ENCODE data around the gene TBC1D9.

Gene TBC1D9

GRCh38 chr4:140628016-140628415, 128.2 kb downstream of the TBC1D9 start:
- Mint-ChIP-seq H3K27ac (no peak overlapping the region), H3K4me1 (ENCODE audit: low read depth) (no peaks in the 10 kb centered on the region), H3K27me3 (peaks cover 2% of the 10 kb centered on the region), H3K4me3 (no peak overlapping the region), H3K36me3 (ENCODE audit: low read depth) (no peaks in the 10 kb centered on the region), H3K9me3 (no peaks in the 10 kb centered on the region)
- DNase-seq = no peak

GRCh38 chr4:140626661-140627376, 129.4 kb downstream of the TBC1D9 start:
- no peaks in the 10 kb centered on the region for H3K36me3 Mint-ChIP-seq (ENCODE audit: low read depth)
- no peaks in the 10 kb centered on the region for H3K4me1 Mint-ChIP-seq (ENCODE audit: low read depth)
- H3K27ac Mint-ChIP-seq = no peak overlapping the region
- H3K9me3 Mint-ChIP-seq = no peaks in the 10 kb centered on the region
- no peaks in the 10 kb centered on the region for H3K27me3 Mint-ChIP-seq
- DNase-seq = no peak
- H3K4me3 Mint-ChIP-seq = no peak overlapping the region

DNA sequence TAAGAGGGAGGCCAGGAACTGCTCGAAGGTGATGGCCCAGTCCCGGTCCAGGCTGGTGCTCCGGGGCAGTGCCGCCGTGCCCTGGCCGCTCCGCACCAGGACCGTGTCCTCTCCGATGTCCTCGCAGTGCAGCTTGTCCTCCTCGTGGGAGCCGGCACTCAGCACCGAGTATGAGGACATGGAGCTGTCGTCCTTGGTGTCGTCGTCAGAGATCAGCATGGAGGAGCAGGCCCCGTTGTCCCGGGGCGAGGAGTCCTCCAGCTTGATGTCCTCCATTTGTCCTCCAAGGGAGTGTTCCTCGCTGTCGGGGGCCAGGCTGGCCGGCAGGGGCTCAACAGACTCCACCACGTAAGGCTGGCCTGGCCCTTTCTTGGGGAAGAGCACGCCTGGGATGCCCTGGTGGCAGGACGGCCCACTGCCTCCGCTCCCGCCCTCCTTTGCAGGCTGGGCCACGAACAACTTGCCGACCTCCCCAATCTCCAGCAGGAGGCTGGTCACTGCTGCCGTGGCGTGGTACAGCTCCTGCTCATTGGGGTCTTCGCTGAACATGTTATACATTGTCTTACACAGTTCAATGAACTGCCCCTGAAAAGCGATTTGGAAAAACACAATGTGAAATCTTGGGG, 133.7 kb downstream of the TBC1D9 start:
- H3K4me1 Mint-ChIP-seq (ENCODE audit: low read depth) = no peaks in the 10 kb centered on the region
- DNase-seq = no peak
- H3K27me3 Mint-ChIP-seq = peaks cover 11% of the 10 kb centered on the region
- H3K9me3 Mint-ChIP-seq = no peaks in the 10 kb centered on the region
- no peaks in the 10 kb centered on the region for H3K36me3 Mint-ChIP-seq (ENCODE audit: low read depth)
- H3K27ac Mint-ChIP-seq = no peak overlapping the region
- no peak overlapping the region for H3K4me3 Mint-ChIP-seq

DNA sequence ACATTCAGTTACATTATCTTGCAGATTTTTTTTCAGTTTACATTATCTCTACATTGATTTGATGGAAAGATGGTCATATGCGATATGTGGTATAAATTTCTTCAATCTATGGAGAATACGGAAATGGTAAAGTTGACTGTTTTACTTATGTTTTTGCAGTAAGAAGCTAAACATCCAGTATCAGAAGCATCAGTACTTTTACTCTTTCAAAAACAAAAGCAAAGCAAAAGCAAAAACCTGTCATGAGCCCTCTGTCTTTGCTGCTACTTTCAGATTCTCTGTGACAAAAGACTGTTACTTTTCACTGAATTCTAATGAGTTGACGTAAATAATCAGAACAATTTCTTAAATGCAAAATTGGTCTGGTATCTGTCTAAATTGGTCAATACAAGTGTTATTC, 135.0 kb downstream of the TBC1D9 start:
- H3K27ac Mint-ChIP-seq = no peak overlapping the region

DNA sequence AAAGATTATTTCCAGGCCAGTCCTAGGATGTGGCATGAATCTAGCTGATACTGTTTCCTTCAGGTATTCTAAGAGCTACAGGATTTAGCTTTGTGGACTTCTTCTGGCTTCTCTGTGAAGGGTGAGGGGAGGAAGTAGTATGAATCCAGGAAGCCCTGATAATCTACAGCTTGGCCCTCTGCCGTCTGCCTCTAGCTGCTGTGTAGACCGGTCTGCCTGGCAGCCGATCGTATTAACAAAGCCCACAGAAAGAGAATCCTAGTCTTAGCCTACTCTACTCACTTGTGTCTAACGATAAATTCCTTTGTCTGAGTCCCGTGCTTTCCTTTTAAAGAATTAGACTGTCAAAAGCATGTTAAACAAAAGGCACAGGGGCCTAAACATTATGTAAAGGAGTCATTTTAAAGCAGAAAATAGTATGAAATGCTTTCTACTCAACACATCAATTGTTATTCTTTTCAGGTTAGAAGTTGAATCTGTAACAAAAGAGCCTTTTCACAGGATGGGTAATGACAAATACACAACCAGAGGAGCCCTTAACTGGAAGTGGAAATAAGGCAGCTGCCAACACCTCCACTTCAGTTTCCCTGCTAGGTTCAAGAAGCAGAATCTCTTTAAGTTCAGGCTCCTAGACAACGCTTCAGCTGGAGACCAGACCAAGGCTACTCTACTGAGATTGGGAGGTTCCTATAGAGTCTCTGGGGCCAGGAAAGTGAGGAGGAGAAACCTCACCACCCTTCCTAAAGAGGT, 138.5 kb downstream of the TBC1D9 start:
- H3K4me3 Mint-ChIP-seq = no peak overlapping the region
- H3K27ac Mint-ChIP-seq = no peak overlapping the region
- no peaks in the 10 kb centered on the region for H3K36me3 Mint-ChIP-seq (ENCODE audit: low read depth)
- H3K9me3 Mint-ChIP-seq = no peaks in the 10 kb centered on the region
- H3K27me3 Mint-ChIP-seq = peaks cover 13% of the 10 kb centered on the region
- no peak for DNase-seq
- no peaks in the 10 kb centered on the region for H3K4me1 Mint-ChIP-seq (ENCODE audit: low read depth)

More for the DNA sequence above, 135.0 kb downstream of the TBC1D9 start:
- Mint-ChIP-seq H3K9me3 (no peaks in the 10 kb centered on the region), H3K4me1 (ENCODE audit: low read depth) (no peaks in the 10 kb centered on the region), H3K36me3 (ENCODE audit: low read depth) (no peaks in the 10 kb centered on the region), H3K27me3 (peaks cover 11% of the 10 kb centered on the region), H3K4me3 (no peak overlapping the region)
- no peak for DNase-seq

DNA sequence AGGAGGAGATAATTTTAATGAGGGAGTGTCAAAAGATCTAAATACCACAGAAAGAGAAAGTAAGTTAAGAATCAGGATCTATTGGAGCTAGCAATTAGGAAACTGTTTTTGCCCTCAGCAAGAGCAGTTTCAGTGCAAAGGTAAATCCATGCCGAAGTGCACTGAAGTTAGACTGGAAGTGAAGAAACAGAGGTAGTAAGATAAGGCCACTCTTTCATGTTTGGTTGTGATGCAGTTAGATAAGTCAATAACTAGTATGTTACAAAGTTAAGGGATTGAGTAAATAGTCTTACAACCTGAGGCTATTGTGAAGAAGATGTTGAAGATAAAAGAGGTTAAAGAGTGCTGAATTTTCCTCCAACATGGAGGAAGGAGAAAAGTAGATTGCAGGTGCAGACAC, 140.7 kb downstream of the TBC1D9 start:
- no peaks in the 10 kb centered on the region for H3K9me3 Mint-ChIP-seq
- H3K36me3 Mint-ChIP-seq (ENCODE audit: low read depth) = no peaks in the 10 kb centered on the region
- no peak overlapping the region for H3K27ac Mint-ChIP-seq
- DNase-seq = no peak
- H3K27me3 Mint-ChIP-seq = peaks cover 13% of the 10 kb centered on the region
- no peak overlapping the region for H3K4me3 Mint-ChIP-seq
- H3K4me1 Mint-ChIP-seq (ENCODE audit: low read depth) = no peaks in the 10 kb centered on the region

- Mint-ChIP-seq H3K27me3 (peaks cover 8% of the 10 kb centered on the region), H3K4me3 (no peak overlapping the region), H3K4me1 (ENCODE audit: low read depth) (no peaks in the 10 kb centered on the region), H3K27ac (no peak overlapping the region), H3K9me3 (no peaks in the 10 kb centered on the region), H3K36me3 (ENCODE audit: low read depth) (no peaks in the 10 kb centered on the region)
- DNase-seq = no peak
These were observed 143.8 kb downstream of the TBC1D9 start for GRCh38 chr4:140612357-140612756.

GRCh38 chr4:140611854-140612253, 144.3 kb downstream of the TBC1D9 start:
- no peak overlapping the region for H3K27ac Mint-ChIP-seq
- no peaks in the 10 kb centered on the region for H3K36me3 Mint-ChIP-seq (ENCODE audit: low read depth)
- no peak overlapping the region for H3K4me3 Mint-ChIP-seq
- H3K4me1 Mint-ChIP-seq (ENCODE audit: low read depth) = no peaks in the 10 kb centered on the region
- H3K9me3 Mint-ChIP-seq = no peaks in the 10 kb centered on the region
- no peak for DNase-seq
- peaks cover 10% of the 10 kb centered on the region for H3K27me3 Mint-ChIP-seq

DNA sequence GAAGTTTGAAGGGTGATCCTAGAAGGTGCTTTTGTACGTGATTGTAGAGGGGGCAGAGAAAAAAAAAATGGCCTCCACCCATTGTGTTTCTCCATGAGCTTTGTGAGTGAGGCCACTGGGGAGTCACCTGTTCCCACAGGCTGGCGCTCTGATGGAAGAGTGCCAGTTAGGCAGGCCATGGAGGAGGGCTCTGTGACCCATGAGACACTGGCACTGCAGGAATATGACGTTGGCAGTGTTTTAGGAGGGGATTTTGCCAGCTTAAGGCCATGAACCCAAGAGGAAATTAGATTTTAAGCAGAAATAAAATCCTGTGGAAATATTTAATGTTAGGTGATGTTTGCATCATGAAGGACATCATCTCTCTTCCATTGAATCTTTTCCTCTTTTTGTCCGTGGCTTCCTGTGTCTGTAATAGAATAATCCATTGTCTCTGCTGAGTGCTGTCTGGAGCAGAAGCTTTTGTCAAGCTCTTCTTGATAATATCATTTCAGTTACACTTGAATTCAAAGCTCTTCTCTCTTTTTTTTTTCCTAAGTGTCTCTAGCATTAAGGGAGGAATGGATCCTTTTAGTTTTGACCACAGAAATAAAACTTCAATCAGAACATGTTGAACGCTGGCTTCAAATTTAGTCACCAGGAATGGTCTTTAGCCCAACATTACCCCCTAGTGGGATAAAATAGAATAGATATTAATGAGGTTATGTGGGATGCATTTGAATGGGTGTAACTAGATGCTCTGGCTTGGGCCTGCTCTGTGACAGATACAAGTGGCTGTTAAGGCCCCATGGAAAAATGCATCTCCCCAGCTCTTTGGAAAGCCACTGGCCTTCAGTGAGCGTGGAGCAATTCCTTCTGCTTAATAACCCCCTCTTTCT, 146.4 kb downstream of the TBC1D9 start:
- H3K4me1 Mint-ChIP-seq (ENCODE audit: low read depth) = no peaks in the 10 kb centered on the region
- H3K36me3 Mint-ChIP-seq (ENCODE audit: low read depth) = no peaks in the 10 kb centered on the region
- H3K27ac Mint-ChIP-seq = no peak overlapping the region
- no peak for DNase-seq
- no peak overlapping the region for H3K4me3 Mint-ChIP-seq
- H3K27me3 Mint-ChIP-seq = peaks cover 19% of the 10 kb centered on the region
- H3K9me3 Mint-ChIP-seq = no peaks in the 10 kb centered on the region

DNA sequence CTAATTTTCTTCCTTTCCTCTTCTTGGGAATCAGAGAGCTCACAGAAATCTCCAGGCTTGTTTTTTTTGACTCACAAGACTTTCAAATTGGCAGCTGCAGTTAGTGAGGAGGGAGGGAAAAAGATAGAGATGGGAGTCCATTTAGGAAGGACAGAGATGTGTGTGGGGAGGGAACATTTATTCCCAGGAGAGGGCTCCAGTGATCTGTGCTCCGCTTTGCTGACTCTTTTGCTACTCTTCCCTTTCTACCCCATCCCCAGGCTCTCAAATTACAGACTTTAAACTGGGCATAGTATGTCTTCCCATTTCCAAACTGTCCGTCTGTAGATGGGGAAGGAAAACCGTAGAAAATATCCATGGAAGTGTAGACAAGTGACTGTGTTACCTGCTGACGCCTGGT, 148.3 kb downstream of the TBC1D9 start:
- no peaks in the 10 kb centered on the region for H3K4me1 Mint-ChIP-seq (ENCODE audit: low read depth)
- H3K9me3 Mint-ChIP-seq = no peaks in the 10 kb centered on the region
- no peak for DNase-seq
- no peak overlapping the region for H3K4me3 Mint-ChIP-seq
- peaks cover 26% of the 10 kb centered on the region for H3K27me3 Mint-ChIP-seq
- no peak overlapping the region for H3K27ac Mint-ChIP-seq
- no peaks in the 10 kb centered on the region for H3K36me3 Mint-ChIP-seq (ENCODE audit: low read depth)

DNA sequence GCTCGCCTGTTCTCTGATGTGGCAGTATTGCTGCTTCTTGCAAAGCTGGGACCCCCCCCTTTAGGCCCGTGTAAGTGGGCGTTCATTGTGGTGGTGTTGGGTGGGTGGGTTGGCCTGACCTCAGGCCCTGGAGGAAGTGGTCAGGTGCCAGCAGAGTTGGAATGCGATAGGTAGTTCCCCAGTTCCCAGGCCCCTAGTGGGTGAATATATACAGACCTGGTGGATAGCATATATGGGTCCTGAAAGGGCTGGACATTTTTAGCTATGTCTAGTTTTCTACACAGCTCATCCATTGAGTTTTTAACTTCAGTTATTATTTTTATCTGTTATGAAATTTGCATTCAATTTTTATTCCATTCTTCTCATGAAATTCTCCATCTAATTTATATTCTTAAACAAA, 151.6 kb downstream of the TBC1D9 start:
- Mint-ChIP-seq H3K27ac (no peak overlapping the region), H3K27me3 (peaks cover 35% of the 10 kb centered on the region), H3K4me3 (no peak overlapping the region), H3K9me3 (no peaks in the 10 kb centered on the region), H3K4me1 (ENCODE audit: low read depth) (no peaks in the 10 kb centered on the region), H3K36me3 (ENCODE audit: low read depth) (no peaks in the 10 kb centered on the region)
- no peak for DNase-seq

- no peaks in the 10 kb centered on the region for H3K36me3 Mint-ChIP-seq (ENCODE audit: low read depth)
- no peaks in the 10 kb centered on the region for H3K9me3 Mint-ChIP-seq
- DNase-seq = no peak
- H3K4me3 Mint-ChIP-seq = no peak overlapping the region
- H3K4me1 Mint-ChIP-seq (ENCODE audit: low read depth) = no peaks in the 10 kb centered on the region
- peaks cover 43% of the 10 kb centered on the region for H3K27me3 Mint-ChIP-seq
- no peak overlapping the region for H3K27ac Mint-ChIP-seq
These were observed 152.9 kb downstream of the TBC1D9 start for GRCh38 chr4:140603286-140603685.

- Mint-ChIP-seq H3K9me3 (no peaks in the 10 kb centered on the region), H3K36me3 (ENCODE audit: low read depth) (no peaks in the 10 kb centered on the region), H3K4me1 (ENCODE audit: low read depth) (no peaks in the 10 kb centered on the region), H3K27ac (no peak overlapping the region), H3K4me3 (no peak overlapping the region), H3K27me3 (peaks cover 46% of the 10 kb centered on the region)
- no peak for DNase-seq
These were observed 153.5 kb downstream of the TBC1D9 start for GRCh38 chr4:140602714-140603113.

DNA sequence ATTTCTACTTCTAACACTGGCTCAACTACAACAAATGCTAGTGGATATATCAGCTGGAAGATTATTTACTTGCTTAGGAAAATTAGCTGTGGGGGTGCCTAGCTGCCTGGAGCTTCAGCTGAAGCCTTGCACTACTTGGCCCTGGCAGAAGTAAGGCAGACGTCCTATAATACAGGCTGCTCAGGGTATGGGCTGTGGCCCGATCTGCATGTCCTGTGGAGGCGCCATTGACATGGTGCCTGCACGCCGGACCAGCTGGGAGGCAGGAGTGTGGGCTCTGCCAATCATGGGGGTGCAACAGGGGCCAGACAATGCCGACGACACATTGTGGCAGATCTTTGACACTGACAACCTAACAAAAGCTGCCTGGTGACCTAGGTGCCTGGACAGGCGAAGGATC, 155.8 kb downstream of the TBC1D9 start:
- no peak for DNase-seq
- Mint-ChIP-seq H3K4me3 (no peak overlapping the region), H3K9me3 (no peaks in the 10 kb centered on the region), H3K36me3 (ENCODE audit: low read depth) (no peaks in the 10 kb centered on the region), H3K4me1 (ENCODE audit: low read depth) (no peaks in the 10 kb centered on the region), H3K27ac (no peak overlapping the region), H3K27me3 (peaks cover 47% of the 10 kb centered on the region)

All from activated T-cell treated with anti-CD3 and anti-CD28 coated beads, Interleukin-2, amount 50 U/mL, for 24 hours (primary cell).